ENCODE results near the gene WDHD1. TPM values are rescaled to one million over a fixed set of nuclear protein-coding genes. Genes with fewer than 3 reads are reported as not detected.

WDHD1 gene
- total and polyA plus RNA-seq, 2 of the 4 experiments (the other 2 are of a cell fraction) = 4.4 to 13.1 TPM

GRCh38 chr14:55066223-55066622 is 39.3 kb upstream of the WDHD1 start:
- CTCF ChIA-PET = interaction anchor here (0.6 to 0.7 kb wide), 3 partner anchors 17 to 355 kb away, joined by 3 to 4 read pairs (median 3); no protein-coding TSS in a partner anchor
- Histone ChIP-seq H2BK15ac (ENCODE audit: low read depth, low read length) (no peak overlapping the region), H3K36me3 (ENCODE audit: control insufficient read depth, insufficient read depth, low read length) (peaks cover 24% of the 10 kb centered on the region), H4K91ac (ENCODE audit: insufficient read depth, low read depth, low read length) (no peak overlapping the region), H2AFZ (replicated peaks; ENCODE audit: low read length, poor library complexity) (no peak overlapping the region), H3K4me2 (ENCODE audit: low read depth, low read length) (no peak overlapping the region), H3K27me3 (ENCODE audit: control insufficient read depth, insufficient read depth, low read length) (no peaks in the 10 kb centered on the region), H4K8ac (ENCODE audit: low read depth in 2 of 2, low read length in 2 of 2) (no peak overlapping the region), H3K4ac (ENCODE audit: low read depth, low read length) (no peak overlapping the region), H3K23ac (ENCODE audit: low read depth, low read length) (no peak overlapping the region), H3K9ac (ENCODE audit: low read depth, low read length) (no peak overlapping the region), H4K20me1 (ENCODE audit: insufficient read depth, low read length) (peaks cover 38% of the 10 kb centered on the region), H3K14ac (replicated peaks; ENCODE audit: low read depth, low read length) (no peak overlapping the region), H3K27ac (ENCODE audit: insufficient read depth, low read length) (no peak overlapping the region), H2AK5ac (ENCODE audit: low read depth, low read length) (no peak overlapping the region), H3K56ac (ENCODE audit: extremely low read depth, insufficient read depth, low read length) (no peak overlapping the region), H3K4me1 (ENCODE audit: control insufficient read depth, insufficient read depth, low read length) (peaks cover 7% of the 10 kb centered on the region; the same call in 1 of the 2 replicates), H2BK120ac (ENCODE audit: low read depth, low read length) (no peak overlapping the region), H2AK9ac (replicated peaks; ENCODE audit: low read depth, low read length, poor library complexity) (no peak overlapping the region), H2BK20ac (ENCODE audit: low read depth, low read length) (no peak overlapping the region), H4K5ac (ENCODE audit: low read depth, low read length) (no peak overlapping the region), H2BK5ac (ENCODE audit: low read depth, low read length, poor library complexity, severe bottlenecking) (no peak overlapping the region), H3K9me3 (ENCODE audit: control insufficient read depth, insufficient read depth, low read length) (no peaks in the 10 kb centered on the region), H3K9me1 (ENCODE audit: insufficient read depth, low read length) (peaks cover 10% of the 10 kb centered on the region), H3K4me3 (ENCODE audit: insufficient read depth, low read depth, low read length) (no peak overlapping the region), H3K79me1 (ENCODE audit: low read depth in 1 of 2, low read length in 2 of 2) (peaks cover 11 to 54% of the 10 kb centered on the region in 2 experiments), H3K18ac (ENCODE audit: low read depth, low read length) (no peak overlapping the region)
- intact Hi-C loops (cut with micrococcal nuclease) (no loop called here), in situ Hi-C loops (cut with MboI; ENCODE audit: low sequenced_read_pairs) (no loop called here), dilution Hi-C loops (cut with HindIII; ENCODE audit: low sequenced_read_pairs, unreplicated experiment) (no loop called here)
- POLR2A ChIA-PET (ENCODE audit: unreplicated experiment) = no interaction called here
- DNase-seq (no peak), ATAC-seq (ENCODE audit: low read depth) (no peak)
- no TSS peak for BruUV-seq (replicated peaks)
- WGBS, 2 experiments (ENCODE audit: extremely low coverage in 2 of 2, insufficient read length in 1 of 2) = no CpG with 5 or more reads among the region's 1 CpG
- no peak for TF ChIP-seq BHLHE40 (IDR thresholded peaks at IDR 0.05; ENCODE audit: low read depth, low read length)
- no peak for TF ChIP-seq MXI1 (IDR thresholded peaks at IDR 0.05; ENCODE audit: borderline replicate concordance, low read depth, low read length)
- no peak for TF ChIP-seq CEBPB (IDR thresholded peaks at IDR 0.05; ENCODE audit: low read depth, low read length)
- TF ChIP-seq CHD1 (IDR thresholded peaks at IDR 0.05; ENCODE audit: low read depth, low read length) = no peak
- TF ChIP-seq NFE2L2 (IDR thresholded peaks at IDR 0.05; ENCODE audit: low read depth, low read length) = no peak

Measured in IMR-90 (cell line).